Uterus (tissue), 2 donors: ENCODE measurements around the gene MED16.

Experiments
- CTCF ChIP-seq, 4 experiments: fragments of 200-600 bp in 2 of 4; fragments of 450-650 bp in 2 of 4; sonication (generic) in 2 of 4; IDR thresholded peaks; one replicate each; pipeline ENCODE4 v1.5.1; 2016 to 2019; ENCODE audit warnings: antibody characterized with exemption in 4 of 4, mild to moderate bottlenecking in 2 of 4, moderate library complexity in 1 of 4
- POLR2A ChIP-seq, 2 donors: fragments of 450-650 bp; IDR thresholded peaks; one replicate each; pipeline ENCODE4 v1.6.1; 2016; ENCODE audit warnings: antibody characterized with exemption in 2 of 2, mild to moderate bottlenecking in 1 of 2, moderate library complexity in 1 of 2

- TF ChIP-seq CTCF (IDR thresholded peaks at IDR 0.05) (no peak), POLR2A (IDR thresholded peaks at IDR 0.05) (no peak)
These were observed 9.6 kb upstream of the MED16 start for GRCh38 chr19:902446-903226.
